Germinal center (tissue), 1 donor: ENCODE data around the gene PDZRN3.
"Not testable (repeated sequence)": the region's sequence is repeated elsewhere in the genome, so short reads cannot be mapped to it uniquely, and the experiment has no call there.

Experiments
- DNase-seq: peaks from one replicate; pipeline ENCODE4 v3.0.0; 2012; ENCODE audit warnings: mixed read lengths, low spot score

The PDZRN3 gene

GRCh38 chr3:73491287-73491662 is 133.5 kb downstream of the PDZRN3 start:
- DNase-seq, result no peak

- no peak for DNase-seq
Observed at GRCh38 chr3:73490453-73491286, 134.1 kb downstream of the PDZRN3 start.

DNA sequence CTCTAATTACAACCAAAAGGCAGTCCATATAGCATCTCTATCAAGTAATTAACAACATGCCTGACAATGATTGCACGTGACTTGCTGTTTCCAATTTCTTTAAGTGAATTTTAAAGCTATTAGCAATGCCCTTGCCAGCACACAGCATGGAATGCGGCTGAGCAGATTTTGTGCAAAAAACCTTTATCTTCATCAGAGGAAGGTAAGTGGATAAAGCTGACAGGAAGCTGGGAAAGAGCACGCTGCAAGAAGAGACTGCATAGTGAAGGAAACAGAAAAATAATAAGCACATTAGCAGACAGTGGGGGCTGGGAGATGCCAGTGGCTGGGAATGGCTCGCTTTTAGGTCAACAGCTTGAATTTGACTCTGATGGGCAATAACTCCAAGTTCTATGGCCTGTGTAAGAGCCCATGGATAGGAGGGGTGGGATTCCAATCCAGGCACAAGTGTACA is 138.8 kb downstream of the PDZRN3 start:
- DNase-seq, result no peak

GRCh38 chr3:73484656-73485248 is 140.0 kb downstream of the PDZRN3 start:
- DNase-seq, result peak; percentile 9

DNA sequence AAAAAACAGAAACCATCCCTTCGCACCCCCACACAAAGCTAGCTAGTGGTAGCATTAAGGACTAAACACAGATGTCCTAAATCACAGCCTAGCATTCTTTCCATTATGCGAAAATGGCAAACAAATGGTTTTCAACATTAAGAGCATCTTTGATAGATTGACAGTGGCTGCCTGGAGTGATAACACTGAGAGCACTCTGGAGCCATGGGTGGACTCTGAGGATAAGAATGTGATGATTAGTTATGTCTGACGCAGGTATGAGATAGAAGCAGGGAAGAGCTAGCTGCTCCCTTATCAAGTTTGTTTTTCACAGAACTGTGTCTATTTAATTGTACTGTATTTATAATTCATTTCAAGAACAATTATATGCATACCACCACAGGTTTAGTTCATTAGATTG is 142.9 kb downstream of the PDZRN3 start:
- no peak for DNase-seq

GRCh38 chr3:73480187-73480672 is 144.5 kb downstream of the PDZRN3 start:
- no peak for DNase-seq

- DNase-seq, result no peak
Observed at GRCh38 chr3:73479325-73479724, 145.4 kb downstream of the PDZRN3 start.

DNA sequence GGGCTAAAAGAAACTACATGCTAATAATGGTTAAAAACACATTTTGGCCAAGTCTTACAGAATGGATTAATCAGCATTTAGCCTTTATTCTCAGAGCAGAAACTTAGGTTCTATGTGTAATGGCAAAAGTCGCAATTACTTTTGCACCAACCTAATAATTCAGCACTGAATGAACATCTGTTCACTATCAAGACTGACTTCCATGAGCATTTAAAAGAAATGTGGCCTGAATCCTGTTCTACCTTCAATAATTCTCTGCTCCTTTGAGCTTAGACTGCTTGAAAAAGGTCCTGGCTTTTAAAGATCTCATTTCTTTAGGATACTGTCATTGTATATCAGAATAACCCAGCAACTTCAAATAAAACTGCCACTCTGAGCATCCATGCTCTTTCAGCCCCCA is 145.9 kb downstream of the PDZRN3 start:
- no peak for DNase-seq

DNA sequence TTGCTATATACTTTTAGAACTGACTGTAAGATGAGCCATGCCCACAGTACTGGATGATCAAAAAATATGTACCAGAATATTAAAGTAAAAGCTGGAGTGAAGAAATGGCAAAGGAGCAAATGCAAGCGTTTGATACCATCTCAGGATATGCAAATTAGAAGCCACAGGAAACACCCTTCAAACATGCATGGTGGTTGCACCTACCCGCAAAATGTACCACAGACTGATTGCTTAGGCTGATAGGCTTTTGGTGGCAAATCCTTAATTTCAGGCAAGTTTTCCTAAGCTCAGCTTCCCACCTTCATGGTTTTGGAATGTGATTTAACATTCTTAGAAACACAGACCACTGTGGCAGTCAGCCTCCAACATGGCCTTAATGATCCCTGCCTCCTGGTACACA is 149.0 kb downstream of the PDZRN3 start:
- peak; percentile 16 for DNase-seq

DNA sequence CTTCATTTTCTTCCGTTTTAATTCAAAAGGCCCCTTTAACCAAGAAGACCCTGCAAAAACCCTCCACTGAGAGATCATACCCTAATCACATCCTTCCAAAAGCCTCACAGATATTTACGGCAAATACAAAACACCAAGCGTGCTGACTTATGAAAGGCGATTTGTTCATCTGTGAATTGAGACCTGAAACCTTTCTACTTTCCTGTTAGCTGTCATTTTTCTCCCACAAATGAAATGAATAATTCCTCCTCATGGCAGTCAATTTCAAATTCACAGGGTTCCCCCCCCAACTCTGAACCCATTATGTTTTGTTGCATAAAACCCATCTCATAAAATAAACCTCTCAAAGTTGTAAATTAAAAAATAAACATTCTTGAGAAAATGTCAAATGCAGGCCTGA is 149.6 kb downstream of the PDZRN3 start:
- DNase-seq, result no peak

GRCh38 chr3:73474619-73475018 is 150.1 kb downstream of the PDZRN3 start:
- no peak for DNase-seq

- DNase-seq, result no peak
Observed at GRCh38 chr3:73473898-73474416, 150.8 kb downstream of the PDZRN3 start.

DNA sequence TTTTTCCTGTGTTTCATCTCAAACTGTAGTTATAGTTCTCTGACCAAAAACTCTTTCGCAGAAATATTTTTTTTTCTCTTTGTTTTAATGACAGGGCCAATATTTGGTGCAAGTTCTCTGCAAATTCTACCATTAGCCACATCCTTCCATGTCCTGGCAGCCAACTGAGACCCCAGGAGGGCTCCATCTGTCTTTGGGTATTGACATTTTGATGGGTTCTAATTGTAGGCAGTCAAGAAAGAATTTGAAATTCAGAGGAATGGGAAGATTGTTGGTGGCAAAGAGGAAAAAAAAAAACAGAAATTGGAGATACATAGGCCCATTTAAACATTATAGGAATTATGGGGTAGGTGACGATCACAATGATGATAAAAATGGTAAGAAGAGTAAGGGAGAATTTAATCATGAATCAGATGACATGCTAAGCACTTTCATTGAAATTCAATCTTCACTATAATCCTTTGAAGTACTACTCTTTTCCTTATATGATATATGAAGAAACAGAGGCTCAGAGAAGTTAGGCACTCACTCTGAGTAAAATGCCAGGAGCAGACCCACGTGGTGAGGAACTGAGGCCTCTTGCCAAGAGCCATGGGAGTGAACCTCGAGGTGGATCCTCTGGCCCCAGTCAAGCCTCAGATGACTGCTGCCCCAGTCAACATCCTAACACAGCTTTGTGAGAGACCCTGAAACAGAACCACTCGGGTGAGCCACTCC is 151.4 kb downstream of the PDZRN3 start:
- DNase-seq, result no peak

GRCh38 chr3:73471986-73472787 is 152.6 kb downstream of the PDZRN3 start:
- DNase-seq, result no peak

- DNase-seq, result no peak
Observed at GRCh38 chr3:73470860-73471259, 153.9 kb downstream of the PDZRN3 start.

GRCh38 chr3:73469331-73469730 is 155.4 kb downstream of the PDZRN3 start:
- DNase-seq, result no peak

GRCh38 chr3:73467211-73467610 is 157.5 kb downstream of the PDZRN3 start:
- DNase-seq, result no peak

DNA sequence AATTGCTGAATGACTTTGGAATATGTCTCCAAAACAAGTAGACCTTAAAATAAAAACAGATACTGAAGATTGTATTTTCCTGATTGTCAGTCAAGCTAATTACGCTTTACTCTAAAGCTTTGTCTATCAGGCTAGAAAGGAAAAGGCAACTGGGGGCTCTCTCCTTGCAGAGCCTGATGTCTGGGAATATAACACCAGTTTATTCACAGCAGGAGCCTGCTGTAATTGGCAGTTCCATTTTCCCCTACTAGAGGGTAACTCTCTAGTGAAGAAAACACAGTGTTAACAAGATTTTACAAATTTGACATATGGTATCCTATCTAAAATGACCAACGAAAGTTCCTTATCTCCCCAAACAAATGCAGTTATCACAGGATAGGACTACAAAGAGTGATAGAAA is 158.8 kb downstream of the PDZRN3 start:
- no peak for DNase-seq

GRCh38 chr3:73464126-73464525 is 160.6 kb downstream of the PDZRN3 start:
- DNase-seq, result not testable (repeated sequence)

- DNase-seq, result no peak
Observed at GRCh38 chr3:73461547-73461946, 163.2 kb downstream of the PDZRN3 start.

DNA sequence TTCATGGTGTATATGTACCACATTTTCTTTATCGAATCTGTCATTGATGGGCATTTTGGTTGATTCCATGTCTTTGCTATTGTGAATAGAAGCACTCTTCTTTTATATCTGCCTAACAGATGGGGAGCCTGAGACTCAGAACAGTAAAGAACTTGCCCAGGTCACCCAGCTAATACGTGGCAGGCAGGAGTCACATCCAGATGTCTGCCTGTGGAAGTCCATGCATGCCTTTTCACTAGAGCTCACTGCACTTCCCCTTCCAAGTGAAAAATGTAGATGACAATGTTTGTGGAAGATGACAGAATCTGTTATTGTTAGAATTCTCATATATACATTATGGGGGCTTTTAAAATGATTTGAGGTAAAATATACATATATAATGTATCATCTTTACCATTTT is 165.0 kb downstream of the PDZRN3 start:
- no peak for DNase-seq

DNA sequence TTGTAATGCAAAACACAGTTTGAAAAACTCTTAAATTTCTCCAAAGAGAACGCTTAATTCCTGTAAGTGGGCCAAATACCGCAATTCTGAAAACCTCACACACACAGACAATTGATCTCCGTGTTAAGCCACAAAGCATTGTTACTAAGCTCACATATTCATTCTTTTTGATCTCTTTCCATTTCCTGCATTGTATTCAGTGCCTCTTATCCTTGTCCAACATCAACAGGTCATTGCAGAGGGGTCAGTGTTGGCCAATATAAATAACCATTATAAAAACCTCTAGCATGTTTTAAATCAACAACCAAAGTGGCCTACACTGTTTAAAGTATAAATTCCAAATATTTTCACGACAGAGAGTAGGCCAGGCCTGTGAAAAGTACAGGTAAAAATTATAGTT is 171.1 kb downstream of the PDZRN3 start:
- no peak for DNase-seq
